ENCODE measurements around the gene NUBP2. TPM values are rescaled to one million over a fixed set of nuclear protein-coding genes. Genes with fewer than 3 reads are reported as not detected.

The NUBP2 gene
- total RNA-seq, 3 donors from 2014 or later: 32.1 to 43.1 (median 39.3) TPM

- intact Hi-C loops (cut with DNase I, micrococcal nuclease): no loop called here
Observed at GRCh38 chr16:1830213-1830612, 47.5 kb downstream of the NUBP2 start.

GRCh38 chr16:1831186-1832075, 48.7 kb downstream of the NUBP2 start:
- H3K9me3 ChIP-seq: no peaks in the 10 kb centered on the region
- no peak overlapping the region for H3K4me3 ChIP-seq
- H3K4me1 ChIP-seq (ENCODE audit: low read depth): peaks cover 28% of the 10 kb centered on the region
- intact Hi-C loops (cut with DNase I, micrococcal nuclease): no loop called here
- ATAC-seq (no peak), DNase-seq (peak in 1 of 3 donors; percentile 18)
- H3K36me3 ChIP-seq (ENCODE audit: low read depth): no peaks in the 10 kb centered on the region
- no peak for TF ChIP-seq CTCF (IDR thresholded peaks at IDR 0.05)

More at GRCh38 chr16:1830213-1830612, 47.5 kb downstream of the NUBP2 start:
- Histone ChIP-seq H3K4me1 (ENCODE audit: low read depth) (peaks cover 33% of the 10 kb centered on the region), H3K4me3 (no peak overlapping the region), H3K36me3 (ENCODE audit: low read depth) (no peaks in the 10 kb centered on the region), H3K9me3 (no peaks in the 10 kb centered on the region)
- TF ChIP-seq CTCF (IDR thresholded peaks at IDR 0.05): no peak
- ATAC-seq: peak; percentile 33
- peak in 1 of 3 donors; percentile 48 for DNase-seq

- Histone ChIP-seq H3K4me3 (no peak overlapping the region), H3K9me3 (no peaks in the 10 kb centered on the region), H3K36me3 (ENCODE audit: low read depth) (no peaks in the 10 kb centered on the region), H3K4me1 (ENCODE audit: low read depth) (peaks cover 24% of the 10 kb centered on the region)
- ATAC-seq: no peak
- TF ChIP-seq CTCF (IDR thresholded peaks at IDR 0.05): no peak
- intact Hi-C loops (cut with DNase I, micrococcal nuclease): no loop called here
- DNase-seq: no peak
Observed at GRCh38 chr16:1832838-1833454, 50.2 kb downstream of the NUBP2 start.

GRCh38 chr16:1834096-1834495, 51.3 kb downstream of the NUBP2 start:
- Histone ChIP-seq H3K9me3 (no peaks in the 10 kb centered on the region), H3K4me1 (ENCODE audit: low read depth) (peaks cover 13% of the 10 kb centered on the region), H3K36me3 (ENCODE audit: low read depth) (no peaks in the 10 kb centered on the region), H3K4me3 (no peak overlapping the region)
- intact Hi-C loops (cut with DNase I, micrococcal nuclease): no loop called here
- ATAC-seq (no peak), DNase-seq (no peak)
- TF ChIP-seq CTCF (IDR thresholded peaks at IDR 0.05): no peak

Small RNAs within 50 kb of the gene (microRNA-seq; reads per million reads assigned to microRNA genes)
- gene MIR3177: 0.93 reads per million

Other genes with a start within 250 kb of the NUBP2 start
- gene TMEM204, start 249.3 kb upstream of the NUBP2 start, total RNA-seq: 10 to 100 TPM in 1 of 3 donors, 1 to 10 TPM in 2; 3.4 to 10.3 (median 5.0) TPM
- gene IFT140, start 170.9 kb upstream of the NUBP2 start, total RNA-seq: 10 to 100 TPM; 16.6 to 22.7 (median 17.1) TPM
- gene CRAMP1, start 170.6 kb upstream of the NUBP2 start, total RNA-seq: 10 to 100 TPM; 15.7 to 27.4 (median 20.6) TPM
- 10 to 100 TPM; 44.0 to 58.5 (median 57.3) TPM for gene JPT2, start 104.7 kb upstream of the NUBP2 start, total RNA-seq
- gene MAPK8IP3, start 76.8 kb upstream of the NUBP2 start, total RNA-seq: 10 to 100 TPM; 76.2 to 82.5 (median 79.4) TPM
- 10 to 100 TPM; 49.1 to 66.0 (median 56.0) TPM for gene NME3, start 11.4 kb upstream of the NUBP2 start, total RNA-seq
- 10 to 100 TPM; 18.4 to 43.1 (median 24.7) TPM for gene EME2, start 10.2 kb upstream of the NUBP2 start, total RNA-seq
- 100 to 1,000 TPM in 1 of 3 donors, 10 to 100 TPM in 2; 89.1 to 107 (median 91.0) TPM for gene MRPS34, start 9.8 kb upstream of the NUBP2 start, total RNA-seq
- gene SPSB3, start 389 bp upstream of the NUBP2 start, total RNA-seq: 10 to 100 TPM; 39.7 to 56.5 (median 52.2) TPM
- gene IGFALS, start 10.7 kb downstream of the NUBP2 start, total RNA-seq: 1 to 10 TPM in 2 of 3 donors, under 1 TPM in 1; 0.51 to 1.9 (median 1.8) TPM
- 10 to 100 TPM; 63.4 to 94.8 (median 68.0) TPM for gene HAGH, start 43.9 kb downstream of the NUBP2 start, total RNA-seq
- 10 to 100 TPM; 31.4 to 59.6 (median 54.6) TPM for gene FAHD1, start 44.2 kb downstream of the NUBP2 start, total RNA-seq
- gene MEIOB, start 89.2 kb downstream of the NUBP2 start, total RNA-seq: not detected
- gene HS3ST6, start 135.5 kb downstream of the NUBP2 start, total RNA-seq: 1 to 10 TPM; 2.5 to 3.1 (median 2.6) TPM
- gene MSRB1, start 160.2 kb downstream of the NUBP2 start, total RNA-seq: 10 to 100 TPM; 34.8 to 46.3 (median 40.5) TPM
- gene RPL3L, start 171.7 kb downstream of the NUBP2 start, total RNA-seq: not detected
- 100 to 1,000 TPM; 204 to 212 (median 210) TPM for gene NDUFB10, start 176.6 kb downstream of the NUBP2 start, total RNA-seq
- gene RPS2, start 181.9 kb downstream of the NUBP2 start, total RNA-seq: 1,000 to 10,000 TPM; 1,284 to 2,138 (median 1,849) TPM
- not detected for gene RNF151, start 183.9 kb downstream of the NUBP2 start, total RNA-seq
- 10 to 100 TPM; 21.6 to 25.5 (median 24.0) TPM for gene TBL3, start 189.1 kb downstream of the NUBP2 start, total RNA-seq
- gene NOXO1, start 198.5 kb downstream of the NUBP2 start, total RNA-seq: 10 to 100 TPM; 12.2 to 39.9 (median 27.1) TPM
- 10 to 100 TPM; 42.1 to 75.5 (median 68.8) TPM for gene GFER, start 201.2 kb downstream of the NUBP2 start, total RNA-seq
- 1 to 10 TPM; 1.3 to 7.9 (median 1.5) TPM for gene SYNGR3, start 207.0 kb downstream of the NUBP2 start, total RNA-seq
- 10 to 100 TPM; 41.9 to 45.4 (median 42.4) TPM for gene ZNF598, start 226.9 kb downstream of the NUBP2 start, total RNA-seq
- 1 to 10 TPM in 1 of 3 donors, under 1 TPM in 2; 0.32 to 2.1 (median 0.60) TPM for gene NPW, start 236.8 kb downstream of the NUBP2 start, total RNA-seq
- 10 to 100 TPM; 54.5 to 65.4 (median 60.0) TPM for gene NHERF2, start 243.9 kb downstream of the NUBP2 start, total RNA-seq

Data from mucosa of descending colon (tissue), 3 donors.